ENCODE measurements around the gene CDRT4.
"Not testable (repeated sequence)": the region's sequence is repeated elsewhere in the genome, so short reads cannot be mapped to it uniquely, and the experiment has no call there.

Gene CDRT4

GRCh38 chr17:15467592-15467991 is at the start of gene CDRT4:
Gene CDRT4 (minus strand): TSS chr17:15467621. CDS start chr17:15440238, 27,383 bp downstream.
- no peak for DNase-seq

GRCh38 chr17:15516150-15516549 is 48.7 kb upstream of the CDRT4 start:
- no peak for DNase-seq

- no peak for DNase-seq
Observed at GRCh38 chr17:15514469-15514868, 47.0 kb upstream of the CDRT4 start.

- DNase-seq, result no peak
Observed at GRCh38 chr17:15513856-15514459, 46.5 kb upstream of the CDRT4 start.

- DNase-seq, result no peak
Observed at GRCh38 chr17:15513058-15513791, 45.8 kb upstream of the CDRT4 start.

- DNase-seq, result no peak
Observed at GRCh38 chr17:15512071-15512709, 44.8 kb upstream of the CDRT4 start.

DNA sequence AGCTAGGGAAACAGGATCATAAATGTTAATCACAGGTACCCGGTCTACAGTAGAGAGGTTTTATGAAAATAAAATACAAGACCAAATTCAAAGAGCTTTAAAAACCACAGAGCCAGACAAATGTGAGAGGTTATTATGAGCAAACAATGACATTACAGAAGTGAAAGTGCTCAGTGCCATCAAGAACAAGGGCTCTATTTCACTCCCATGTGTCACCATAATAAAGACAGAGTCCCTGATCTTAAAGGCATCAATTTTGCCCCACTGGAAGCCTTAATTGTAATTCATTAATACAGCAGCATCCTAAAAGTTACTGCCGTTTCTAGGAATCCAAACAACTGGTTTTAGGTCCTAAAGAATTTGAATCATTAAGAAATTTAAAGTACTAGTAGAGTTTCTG is 43.7 kb upstream of the CDRT4 start:
- DNase-seq, result no peak

DNA sequence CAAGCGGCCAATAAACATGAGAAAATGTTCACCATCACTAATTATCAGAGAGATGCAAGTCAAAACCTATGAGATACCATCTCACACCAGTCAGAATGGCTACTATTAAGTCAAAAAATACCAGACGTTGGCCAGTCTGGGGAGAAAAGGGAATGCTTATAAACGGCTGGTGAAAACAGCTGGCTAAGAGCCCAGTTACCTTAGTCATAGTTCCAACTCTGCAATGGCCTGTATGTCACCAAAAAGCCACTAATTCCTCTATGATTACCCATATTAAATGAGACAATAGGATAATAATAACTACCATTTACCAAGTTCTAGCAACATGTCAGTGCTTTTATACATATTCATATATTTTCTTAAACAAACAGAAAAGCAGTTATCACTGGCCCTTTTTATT is 42.9 kb upstream of the CDRT4 start:
- no peak for DNase-seq

- DNase-seq, result no peak
Observed at GRCh38 chr17:15509095-15509494, 41.7 kb upstream of the CDRT4 start.

DNA sequence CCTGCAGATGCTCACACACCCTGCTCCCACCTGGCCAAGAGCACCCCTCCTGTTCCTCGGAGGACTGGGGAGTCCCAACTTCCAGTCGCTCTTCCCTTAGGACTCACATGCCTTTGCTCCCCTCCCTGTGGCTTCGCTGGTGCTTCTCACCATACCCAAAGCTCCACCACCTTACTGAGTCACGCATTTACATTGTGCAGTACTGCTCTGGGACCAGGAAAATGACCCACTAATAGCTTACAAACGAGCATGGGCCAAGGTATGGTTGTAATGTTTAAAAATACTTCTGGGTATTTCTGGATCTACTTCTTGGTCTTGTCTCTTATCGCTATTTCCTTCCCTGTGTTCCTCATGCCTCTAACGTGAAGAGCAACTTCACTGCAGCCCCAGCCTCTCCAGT is 41.0 kb upstream of the CDRT4 start:
- no peak for DNase-seq

DNA sequence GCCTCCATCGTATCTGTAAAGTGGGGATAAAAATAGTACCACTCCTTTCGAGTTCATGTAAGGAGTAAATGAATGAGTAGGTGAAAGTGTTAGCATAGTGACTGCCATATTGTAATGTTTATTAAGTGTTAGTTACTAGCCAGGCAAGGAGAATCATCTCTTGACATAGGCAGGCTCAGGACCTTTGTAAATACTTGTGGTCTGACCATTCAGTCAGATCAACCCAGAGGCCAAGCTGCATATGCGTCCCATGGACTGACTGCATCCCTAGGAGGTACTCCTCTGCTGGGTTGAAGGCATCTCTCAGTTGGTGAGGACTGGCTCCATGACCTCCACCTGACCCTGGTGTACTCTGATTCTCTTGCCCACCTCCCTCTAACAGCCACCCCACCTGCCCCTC is 40.5 kb upstream of the CDRT4 start:
- DNase-seq, result no peak

GRCh38 chr17:15507001-15507400 is 39.6 kb upstream of the CDRT4 start:
- DNase-seq, result no peak

DNA sequence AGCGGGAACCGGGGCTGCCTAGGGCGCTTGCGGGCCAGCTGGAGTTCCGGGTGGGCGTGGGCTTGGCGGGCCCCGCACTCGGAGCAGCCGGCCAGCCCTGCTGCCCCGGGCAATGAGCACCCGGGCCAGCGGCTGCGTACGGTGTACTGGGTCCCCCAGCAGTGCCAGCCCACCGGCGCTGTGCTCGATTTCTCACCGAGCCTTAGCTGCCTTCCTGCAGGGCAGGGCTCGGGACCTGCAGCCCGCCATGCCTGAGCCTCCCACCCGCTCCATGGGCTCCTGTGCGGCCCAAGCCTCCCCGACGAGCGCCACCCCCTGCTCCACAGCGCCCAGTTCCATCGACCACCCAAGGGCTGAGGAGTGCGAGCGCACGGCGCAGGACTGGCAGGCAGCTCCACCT is 38.3 kb upstream of the CDRT4 start:
- DNase-seq, result not testable (repeated sequence)

- DNase-seq, result no peak
Observed at GRCh38 chr17:15503731-15504130, 36.3 kb upstream of the CDRT4 start.

DNA sequence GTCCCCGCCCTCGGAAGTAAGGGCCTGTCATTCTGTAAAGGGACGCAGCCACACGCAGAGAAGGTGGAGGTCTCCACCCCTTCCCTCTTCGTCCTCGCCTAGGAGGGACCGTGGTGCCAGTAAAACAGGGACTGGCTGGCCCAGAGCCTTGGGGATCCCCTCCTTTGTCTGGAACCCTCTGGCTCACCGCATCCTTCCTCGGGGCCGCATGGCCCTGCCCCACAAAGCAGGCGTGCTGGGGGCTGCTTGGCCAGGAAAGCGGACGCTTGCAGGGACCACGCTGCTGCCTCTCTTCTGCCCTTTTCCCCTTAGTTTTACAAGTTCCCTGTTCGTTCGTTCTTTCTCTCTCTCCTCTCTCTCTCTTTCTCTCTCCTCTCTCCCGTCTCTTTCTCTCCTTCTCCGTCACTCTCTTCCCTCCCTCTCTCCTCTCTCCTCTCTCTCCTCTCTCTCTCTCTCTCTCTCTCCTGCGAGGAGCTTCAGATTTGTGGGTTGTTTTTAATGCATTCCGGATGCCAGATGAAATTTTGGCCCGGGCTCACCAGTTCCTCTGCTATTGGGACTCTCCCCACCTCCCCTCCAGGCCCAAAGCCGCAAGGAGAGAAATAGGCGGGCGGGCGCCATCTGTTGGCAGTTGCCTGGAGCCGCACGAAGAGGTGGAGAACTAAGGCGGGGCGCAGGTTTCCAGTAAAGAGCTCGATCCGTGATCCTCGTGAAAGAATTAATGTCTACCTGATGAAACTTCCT is 35.1 kb upstream of the CDRT4 start:
- peak; percentile 88 for DNase-seq

GRCh38 chr17:15501793-15502192 is 34.4 kb upstream of the CDRT4 start:
- DNase-seq, result no peak

DNA sequence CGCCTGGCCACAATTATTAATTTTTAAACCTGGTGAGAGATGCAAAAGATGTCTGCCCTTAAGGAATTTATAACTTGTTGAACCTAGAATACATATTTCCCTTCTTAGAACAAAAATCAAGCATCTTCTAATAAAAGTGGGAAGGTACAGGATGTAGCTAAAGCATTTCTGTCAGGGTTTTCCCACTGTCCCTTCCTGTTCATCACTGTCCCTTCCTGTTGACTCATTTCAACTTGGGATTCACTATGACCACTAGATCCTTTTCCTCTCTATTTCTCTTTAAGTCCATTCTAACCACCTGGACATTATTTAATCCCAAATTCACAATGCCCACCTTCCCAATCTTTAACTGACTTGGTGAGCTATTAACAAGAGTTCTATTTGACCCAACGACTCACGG is 33.9 kb upstream of the CDRT4 start:
- no peak for DNase-seq

DNA sequence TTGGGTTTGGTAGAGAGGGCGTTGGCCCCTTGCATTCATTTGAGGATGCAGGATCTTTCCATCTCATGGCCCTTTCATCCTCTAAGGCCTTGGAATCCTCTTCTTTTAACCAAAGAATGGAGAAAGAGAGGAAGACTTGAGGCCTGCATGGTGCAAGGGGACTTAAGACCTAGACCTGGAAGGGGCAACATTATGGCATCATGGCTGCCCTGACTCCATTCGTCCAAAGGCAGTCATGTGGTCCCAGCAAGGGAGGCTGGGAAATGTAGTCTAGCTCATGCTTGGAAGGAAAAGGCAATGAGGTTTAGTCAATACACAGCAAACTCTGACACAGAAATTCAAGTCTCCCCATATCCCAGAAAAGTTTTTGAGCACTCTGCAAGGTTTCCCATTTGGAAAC is 30.7 kb upstream of the CDRT4 start:
- peak; percentile 6 for DNase-seq

GRCh38 chr17:15496735-15497670 is 29.6 kb upstream of the CDRT4 start:
- DNase-seq, result no peak

DNA sequence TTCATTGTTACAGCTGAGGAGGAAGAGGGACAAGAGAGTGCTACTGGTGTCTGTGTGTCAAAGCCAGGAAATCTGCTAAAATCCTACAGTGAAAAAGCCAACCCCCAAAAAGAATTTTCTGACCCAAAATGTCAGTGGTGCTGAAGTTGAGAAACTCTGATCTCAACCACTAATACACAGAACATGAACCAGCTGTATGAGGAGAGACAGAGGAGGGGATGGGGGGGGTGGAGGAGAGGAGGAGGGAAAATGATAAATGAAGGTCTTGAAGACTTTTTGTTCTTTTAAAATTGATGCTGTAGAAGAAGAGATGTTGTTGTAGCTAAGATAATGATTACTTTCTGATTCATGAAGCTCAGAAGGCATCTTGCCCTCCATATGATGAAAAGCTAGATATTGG is 27.4 kb upstream of the CDRT4 start:
- DNase-seq, result no peak

- no peak for DNase-seq
Observed at GRCh38 chr17:15493693-15494035, 26.2 kb upstream of the CDRT4 start.
